ENCODE measurements around the gene NOL4L. TPM values are rescaled to one million over a fixed set of nuclear protein-coding genes. Genes with fewer than 3 reads are reported as not detected.

The NOL4L gene
- total RNA-seq, 1 donor from 2014 or later, result 37.7 TPM

DNA sequence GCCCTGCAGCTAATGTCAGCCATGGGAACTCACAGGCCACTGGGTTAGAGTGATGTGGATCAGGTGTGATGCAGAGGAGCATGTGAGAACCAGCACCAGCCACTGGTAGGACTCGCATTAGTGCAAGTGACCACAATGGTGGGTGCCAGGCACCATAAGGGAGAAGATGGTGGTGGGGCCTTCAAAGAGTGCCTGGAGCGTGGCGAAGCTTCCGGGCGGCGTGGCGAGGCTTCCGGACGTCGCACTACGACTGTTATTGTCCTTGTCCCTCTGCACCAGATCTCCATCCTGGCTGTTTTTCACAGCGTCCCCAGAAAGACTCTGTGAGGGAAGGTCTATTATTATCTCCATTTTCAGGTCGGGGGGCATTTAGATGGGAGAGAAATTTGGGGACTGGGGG is 44.7 kb upstream of the NOL4L start:
- no peak overlapping the region for H3K4me3 Mint-ChIP-seq (ENCODE audit: unreplicated experiment)
- no peaks in the 10 kb centered on the region for H3K27me3 Mint-ChIP-seq (ENCODE audit: low read depth)
- H3K36me3 Mint-ChIP-seq (ENCODE audit: low read depth), result no peaks in the 10 kb centered on the region
- TF ChIP-seq, protein P1, sequence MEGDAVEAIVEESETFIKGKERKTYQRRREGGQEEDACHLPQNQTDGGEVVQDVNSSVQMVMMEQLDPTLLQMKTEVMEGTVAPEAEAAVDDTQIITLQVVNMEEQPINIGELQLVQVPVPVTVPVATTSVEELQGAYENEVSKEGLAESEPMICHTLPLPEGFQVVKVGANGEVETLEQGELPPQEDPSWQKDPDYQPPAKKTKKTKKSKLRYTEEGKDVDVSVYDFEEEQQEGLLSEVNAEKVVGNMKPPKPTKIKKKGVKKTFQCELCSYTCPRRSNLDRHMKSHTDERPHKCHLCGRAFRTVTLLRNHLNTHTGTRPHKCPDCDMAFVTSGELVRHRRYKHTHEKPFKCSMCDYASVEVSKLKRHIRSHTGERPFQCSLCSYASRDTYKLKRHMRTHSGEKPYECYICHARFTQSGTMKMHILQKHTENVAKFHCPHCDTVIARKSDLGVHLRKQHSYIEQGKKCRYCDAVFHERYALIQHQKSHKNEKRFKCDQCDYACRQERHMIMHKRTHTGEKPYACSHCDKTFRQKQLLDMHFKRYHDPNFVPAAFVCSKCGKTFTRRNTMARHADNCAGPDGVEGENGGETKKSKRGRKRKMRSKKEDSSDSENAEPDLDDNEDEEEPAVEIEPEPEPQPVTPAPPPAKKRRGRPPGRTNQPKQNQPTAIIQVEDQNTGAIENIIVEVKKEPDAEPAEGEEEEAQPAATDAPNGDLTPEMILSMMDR (IDR thresholded peaks at IDR 0.05), result no peak
- H3K27ac Mint-ChIP-seq (ENCODE audit: unreplicated experiment), result no peak overlapping the region
- H3K9me3 Mint-ChIP-seq (ENCODE audit: low read depth), result no peaks in the 10 kb centered on the region
- DNase-seq (ENCODE audit: low spot score), result no peak
- H3K4me1 Mint-ChIP-seq (ENCODE audit: low read depth), result peaks cover 17% of the 10 kb centered on the region

DNA sequence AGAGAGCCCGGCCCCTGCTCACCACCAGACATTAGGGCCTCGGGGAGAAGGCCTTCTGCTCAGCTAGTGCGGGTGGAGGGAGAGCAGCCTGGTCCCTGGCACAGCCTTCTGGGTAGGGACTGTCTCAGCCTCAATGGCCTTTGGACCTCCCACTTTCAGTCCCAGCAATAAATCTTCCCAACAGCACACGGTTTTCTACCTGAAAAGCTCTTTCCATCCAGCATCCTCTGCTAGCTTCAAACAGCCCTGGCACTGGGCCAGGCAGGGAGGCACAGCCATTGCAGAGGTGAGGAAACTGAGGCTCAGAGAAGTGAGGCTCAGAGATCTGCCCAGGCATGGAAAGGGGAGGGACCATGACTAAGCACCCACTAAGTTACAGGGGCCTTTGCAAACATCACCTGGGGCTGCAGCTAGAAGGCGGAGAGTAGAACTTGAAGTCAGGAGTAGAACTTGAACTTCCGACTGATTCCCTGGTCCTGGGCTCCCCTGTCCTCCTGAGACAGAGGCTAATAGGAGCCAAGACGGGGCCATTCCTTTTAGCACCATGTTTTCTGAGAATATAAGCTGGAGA is 43.9 kb upstream of the NOL4L start:
- no peak overlapping the region for H3K4me3 Mint-ChIP-seq (ENCODE audit: unreplicated experiment)
- no peaks in the 10 kb centered on the region for H3K9me3 Mint-ChIP-seq (ENCODE audit: low read depth)
- no peak for DNase-seq (ENCODE audit: low spot score)
- H3K36me3 Mint-ChIP-seq (ENCODE audit: low read depth), result no peaks in the 10 kb centered on the region
- H3K27ac Mint-ChIP-seq (ENCODE audit: unreplicated experiment), result no peak overlapping the region
- TF ChIP-seq, protein P1 (IDR thresholded peaks at IDR 0.05), result no peak
- no peaks in the 10 kb centered on the region for H3K27me3 Mint-ChIP-seq (ENCODE audit: low read depth)
- peaks cover 12% of the 10 kb centered on the region for H3K4me1 Mint-ChIP-seq (ENCODE audit: low read depth)

DNA sequence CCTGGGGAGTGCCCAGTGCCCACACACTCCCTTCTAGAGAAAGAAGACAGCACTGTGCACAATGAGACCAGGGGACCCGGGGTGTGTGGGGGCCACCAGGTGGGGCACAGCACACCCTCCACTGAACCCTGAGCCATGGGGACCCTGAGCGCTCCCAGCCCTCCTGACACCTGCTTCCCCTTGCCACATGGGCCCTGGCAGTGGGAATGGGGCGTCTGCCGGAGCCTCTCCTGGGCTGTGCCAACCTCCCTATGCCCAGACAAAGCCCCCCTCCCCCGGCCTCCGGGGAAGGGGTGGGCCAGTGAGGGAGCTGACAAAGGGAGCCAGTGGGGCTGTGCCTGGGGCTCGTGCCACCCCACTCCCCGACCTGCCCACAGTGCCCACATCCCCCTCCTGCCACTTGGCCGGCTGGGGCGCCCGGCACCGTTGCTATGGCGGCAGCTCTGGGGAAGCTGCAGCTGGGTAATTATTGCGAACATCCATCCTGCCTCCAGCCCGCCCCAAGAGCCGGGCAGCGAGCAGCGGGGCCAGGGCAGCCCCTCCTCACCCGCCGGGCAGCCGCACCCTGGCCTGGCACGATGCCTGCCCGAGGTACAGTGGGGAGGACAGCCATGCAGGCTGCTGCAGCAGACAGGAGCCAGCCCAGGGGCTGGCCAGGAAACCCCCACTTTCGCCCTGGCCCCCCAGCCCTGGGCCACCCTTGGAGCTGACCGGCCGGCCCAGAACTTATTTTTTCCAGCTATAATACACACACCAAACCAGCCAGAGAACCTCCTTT is 41.9 kb upstream of the NOL4L start:
- TF ChIP-seq, protein P1 (IDR thresholded peaks at IDR 0.05), result no peak
- Mint-ChIP-seq H3K27me3 (ENCODE audit: low read depth) (no peaks in the 10 kb centered on the region), H3K9me3 (ENCODE audit: low read depth) (no peaks in the 10 kb centered on the region), H3K4me1 (ENCODE audit: low read depth) (peaks cover 12% of the 10 kb centered on the region), H3K36me3 (ENCODE audit: low read depth) (no peaks in the 10 kb centered on the region), H3K27ac (ENCODE audit: unreplicated experiment) (peak overlapping the region; percentile 27), H3K4me3 (ENCODE audit: unreplicated experiment) (peak overlapping the region; percentile 10)
- DNase-seq (ENCODE audit: low spot score), result no peak

DNA sequence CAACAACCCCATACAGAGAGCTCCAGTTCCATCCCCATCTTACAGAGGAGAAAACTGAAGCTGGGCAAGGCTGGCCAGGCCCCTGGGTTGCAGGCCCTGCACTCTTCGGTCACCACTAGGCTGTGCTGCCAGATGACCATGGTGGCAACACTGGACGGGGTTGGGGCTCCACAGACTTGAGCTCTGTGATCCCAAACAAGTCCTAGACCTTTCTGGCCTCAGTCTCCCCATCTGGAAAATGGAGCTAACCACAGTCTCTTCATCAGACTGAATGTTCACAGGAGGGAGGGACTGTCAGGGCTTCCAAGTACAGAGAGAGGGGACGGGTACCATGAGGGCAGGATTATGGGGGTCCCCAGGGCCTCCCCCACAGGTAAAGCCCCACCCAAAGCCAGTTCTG is 41.3 kb upstream of the NOL4L start:
- Mint-ChIP-seq H3K4me1 (ENCODE audit: low read depth) (peaks cover 12% of the 10 kb centered on the region), H3K4me3 (ENCODE audit: unreplicated experiment) (no peak overlapping the region), H3K36me3 (ENCODE audit: low read depth) (no peaks in the 10 kb centered on the region), H3K27me3 (ENCODE audit: low read depth) (no peaks in the 10 kb centered on the region), H3K27ac (ENCODE audit: unreplicated experiment) (no peak overlapping the region), H3K9me3 (ENCODE audit: low read depth) (no peaks in the 10 kb centered on the region)
- DNase-seq (ENCODE audit: low spot score), result no peak
- TF ChIP-seq, protein P1 (IDR thresholded peaks at IDR 0.05), result no peak

DNA sequence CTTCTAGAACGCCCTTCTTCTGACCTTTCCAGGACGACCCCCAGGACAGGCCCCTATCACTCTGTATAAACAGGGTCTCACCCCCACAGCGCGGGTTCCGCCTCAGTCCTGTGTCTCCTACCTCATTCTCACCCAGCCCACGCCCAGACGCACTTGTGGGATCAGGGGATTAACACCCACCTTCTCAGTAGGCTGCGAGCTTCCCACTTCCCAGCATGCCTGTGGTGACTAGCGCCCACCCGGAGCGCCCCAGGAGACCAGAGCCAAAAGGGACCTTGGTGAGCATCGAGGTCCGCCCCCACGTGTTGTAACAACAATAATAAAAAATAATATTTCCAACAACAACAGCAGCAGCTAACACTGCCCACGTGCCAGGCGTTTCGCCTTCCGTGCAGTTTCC is 40.9 kb upstream of the NOL4L start:
- H3K36me3 Mint-ChIP-seq (ENCODE audit: low read depth), result no peaks in the 10 kb centered on the region
- no peak overlapping the region for H3K27ac Mint-ChIP-seq (ENCODE audit: unreplicated experiment)
- H3K9me3 Mint-ChIP-seq (ENCODE audit: low read depth), result no peaks in the 10 kb centered on the region
- TF ChIP-seq, protein P1 (IDR thresholded peaks at IDR 0.05), result no peak
- H3K4me1 Mint-ChIP-seq (ENCODE audit: low read depth), result peaks cover 12% of the 10 kb centered on the region
- no peak for DNase-seq (ENCODE audit: low spot score)
- no peak overlapping the region for H3K4me3 Mint-ChIP-seq (ENCODE audit: unreplicated experiment)
- no peaks in the 10 kb centered on the region for H3K27me3 Mint-ChIP-seq (ENCODE audit: low read depth)

Data from chondrocyte (in vitro differentiated cells).